Stimulated activated CD4-positive, alpha-beta T cell treated with anti-CD3 and anti-CD28 coated beads, TNF-alpha, amount 100 ng/mL, for 48 hours (primary cell): ENCODE measurements around the gene RPP40.
A peak's percentile ranks its signal among the peaks of the same experiment; 100 is the strongest.
"Not testable (repeated sequence)": the region's sequence is repeated elsewhere in the genome, so short reads cannot be mapped to it uniquely, and the experiment has no call there.

ENCODE experiments used
- DNase-seq, 3 donors: peaks; one replicate each; pipeline ENCODE4 v3.0.0-alpha.2; 2020; ENCODE audit warnings: low read depth in 3 of 3

Gene RPP40, protein sequence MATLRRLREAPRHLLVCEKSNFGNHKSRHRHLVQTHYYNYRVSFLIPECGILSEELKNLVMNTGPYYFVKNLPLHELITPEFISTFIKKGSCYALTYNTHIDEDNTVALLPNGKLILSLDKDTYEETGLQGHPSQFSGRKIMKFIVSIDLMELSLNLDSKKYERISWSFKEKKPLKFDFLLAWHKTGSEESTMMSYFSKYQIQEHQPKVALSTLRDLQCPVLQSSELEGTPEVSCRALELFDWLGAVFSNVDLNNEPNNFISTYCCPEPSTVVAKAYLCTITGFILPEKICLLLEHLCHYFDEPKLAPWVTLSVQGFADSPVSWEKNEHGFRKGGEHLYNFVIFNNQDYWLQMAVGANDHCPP

DNA sequence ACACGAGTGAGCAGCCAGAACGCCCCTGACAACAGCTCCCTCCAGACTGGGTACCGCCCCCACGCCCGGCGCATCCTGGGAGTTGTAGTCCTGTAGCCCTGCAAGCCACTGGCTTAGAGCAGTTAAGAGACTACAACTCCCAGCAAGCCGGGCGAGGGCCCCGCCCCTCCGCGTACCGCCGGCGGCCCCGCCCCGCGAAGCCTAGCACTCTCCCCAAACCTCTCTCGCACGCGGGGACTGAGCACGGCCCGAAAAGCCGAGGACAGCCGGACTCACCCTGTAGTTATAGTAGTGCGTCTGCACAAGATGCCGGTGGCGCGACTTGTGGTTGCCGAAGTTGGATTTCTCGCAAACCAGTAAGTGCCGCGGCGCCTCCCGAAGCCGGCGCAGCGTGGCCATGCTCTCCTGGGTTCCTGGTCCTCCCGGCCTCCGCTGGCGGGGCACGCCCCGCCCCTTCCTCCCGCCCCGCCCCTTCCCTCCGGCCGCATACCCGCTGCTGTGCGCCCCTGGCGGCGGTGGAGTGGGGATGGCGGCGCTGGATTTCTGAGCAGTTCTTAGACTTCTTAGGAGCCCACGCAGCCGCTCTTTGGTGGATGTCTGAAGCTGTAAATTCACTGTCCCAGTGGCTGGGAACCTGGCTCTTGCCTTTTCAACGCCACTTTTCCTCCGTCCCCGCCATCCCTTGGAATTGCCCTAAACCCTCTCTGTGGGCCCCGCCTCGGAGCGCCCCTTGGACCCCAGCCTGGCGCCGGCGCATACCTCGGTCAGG lies at the start of gene RPP40:
RPP40 (minus strand) TSS at position 434 of the 769 bp plus-strand sequence; CDS start at position 399, 35 bp downstream.
- peak; percentile 97 to 98 (median 98) for DNase-seq

DNA sequence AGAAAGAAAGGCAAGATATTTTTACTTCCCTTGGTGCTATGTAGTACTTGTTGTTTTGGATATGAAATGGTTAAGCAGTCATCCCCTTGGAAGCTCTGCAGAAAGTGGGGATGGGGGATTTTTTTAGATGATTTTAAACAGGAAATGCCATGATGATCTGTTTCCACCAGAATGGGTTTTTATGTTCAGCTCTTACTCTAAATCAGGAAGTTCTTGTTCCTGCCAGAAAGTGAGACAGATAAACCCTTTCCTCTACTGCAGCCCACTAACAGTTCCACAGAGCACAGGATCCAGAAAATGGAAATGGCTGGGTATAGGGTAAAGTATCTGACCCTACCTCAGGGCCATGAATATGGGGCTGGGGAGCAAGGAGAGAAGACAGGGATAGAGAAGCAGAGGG lies 49.2 kb upstream of the RPP40 start:
- no peak for DNase-seq

DNA sequence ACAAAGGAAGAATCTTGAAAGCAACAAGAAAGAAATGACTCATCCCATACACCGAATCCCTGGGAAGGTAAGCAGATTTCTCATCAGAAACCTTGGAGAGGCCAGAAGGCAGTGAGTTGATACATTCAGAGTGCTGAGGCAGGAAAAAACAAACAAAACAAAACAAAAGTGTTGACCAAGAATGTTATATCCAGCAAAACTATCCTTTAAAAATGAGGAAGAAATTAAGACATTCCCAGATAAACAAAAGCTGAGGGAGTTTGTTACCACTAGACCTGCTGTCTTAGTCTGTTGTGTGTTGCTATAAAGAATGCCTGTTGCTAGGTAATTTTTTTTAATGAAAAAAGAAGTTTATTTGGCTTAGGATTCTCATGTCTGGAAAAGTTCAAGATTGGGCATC lies 47.6 kb upstream of the RPP40 start:
- DNase-seq, result no peak

DNA sequence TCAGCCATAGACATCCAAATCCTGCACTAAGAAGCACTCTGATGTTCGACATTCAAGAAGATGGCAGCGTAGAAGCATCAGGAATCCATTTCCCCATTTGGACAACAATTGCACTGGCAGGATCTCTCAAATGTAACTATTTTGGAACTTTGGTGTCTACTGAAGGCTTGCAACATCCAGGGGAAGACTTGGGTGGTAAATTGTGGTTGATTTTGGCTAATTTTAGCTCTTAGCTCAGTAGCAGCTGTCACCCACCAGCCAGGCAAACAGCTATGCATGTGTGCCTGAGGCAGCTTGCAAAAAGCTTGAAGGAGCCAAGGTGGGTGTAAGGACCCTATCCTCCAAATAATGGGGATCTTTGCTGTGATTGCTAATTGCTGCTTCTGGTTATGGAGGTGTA lies 46.2 kb upstream of the RPP40 start:
- DNase-seq, result no peak

DNA sequence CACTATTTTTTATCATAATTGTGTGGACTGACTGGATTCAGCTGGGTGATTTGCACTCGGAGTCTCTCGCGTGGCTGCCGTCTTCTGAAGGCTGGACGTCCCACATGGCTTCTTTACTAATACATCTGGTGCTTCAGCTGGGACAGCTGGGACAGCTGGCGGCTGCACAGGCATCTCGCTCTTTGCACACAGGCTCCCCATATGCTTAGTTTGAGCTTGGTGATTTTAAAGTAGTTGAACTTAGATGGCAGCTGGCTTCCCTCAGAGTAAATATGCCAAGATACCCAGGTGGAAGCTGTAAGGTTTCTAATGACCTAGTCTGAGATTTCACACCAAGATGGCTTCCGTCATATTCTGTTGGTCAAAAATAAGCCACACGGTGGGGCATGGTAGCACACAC lies 42.6 kb upstream of the RPP40 start:
- no peak for DNase-seq

DNA sequence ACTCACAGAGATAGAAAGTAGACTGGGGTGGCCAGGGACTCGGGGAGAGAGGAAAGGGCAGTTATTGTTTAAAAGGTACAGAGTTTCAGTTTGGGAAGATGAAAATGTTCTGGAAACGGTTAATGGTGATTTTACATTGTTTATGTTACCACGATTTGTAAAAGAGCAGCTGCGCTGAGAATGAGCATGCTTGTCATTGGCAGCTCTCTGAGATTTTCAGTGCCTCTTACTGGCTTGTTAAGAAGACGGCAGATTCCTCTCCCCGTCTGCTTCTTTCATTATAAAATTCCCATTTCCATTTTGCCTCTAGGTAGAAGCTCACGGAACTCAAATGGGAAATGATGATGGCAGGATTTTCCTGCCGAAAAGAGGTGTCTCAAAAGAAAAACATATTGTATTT lies 41.6 kb upstream of the RPP40 start:
- DNase-seq, result no peak

DNA sequence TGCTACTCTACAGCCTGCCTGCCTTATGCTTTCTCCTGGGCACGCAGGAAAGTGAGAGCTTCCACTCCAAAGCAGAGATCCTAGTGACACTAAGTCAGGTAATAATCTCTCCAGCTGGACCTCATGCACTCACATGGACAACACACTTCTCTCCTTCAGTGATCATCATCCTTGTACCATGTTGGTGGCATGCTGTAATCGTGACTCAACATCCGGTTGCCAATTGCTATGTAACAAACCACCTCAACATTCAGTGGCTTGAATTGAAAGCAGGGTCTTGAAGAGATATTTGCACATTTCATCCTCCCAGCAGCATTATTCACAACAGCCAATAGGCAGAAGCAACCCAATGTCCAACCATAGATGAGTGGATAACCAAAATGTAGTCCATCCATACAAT lies 41.0 kb upstream of the RPP40 start:
- no peak for DNase-seq

DNA sequence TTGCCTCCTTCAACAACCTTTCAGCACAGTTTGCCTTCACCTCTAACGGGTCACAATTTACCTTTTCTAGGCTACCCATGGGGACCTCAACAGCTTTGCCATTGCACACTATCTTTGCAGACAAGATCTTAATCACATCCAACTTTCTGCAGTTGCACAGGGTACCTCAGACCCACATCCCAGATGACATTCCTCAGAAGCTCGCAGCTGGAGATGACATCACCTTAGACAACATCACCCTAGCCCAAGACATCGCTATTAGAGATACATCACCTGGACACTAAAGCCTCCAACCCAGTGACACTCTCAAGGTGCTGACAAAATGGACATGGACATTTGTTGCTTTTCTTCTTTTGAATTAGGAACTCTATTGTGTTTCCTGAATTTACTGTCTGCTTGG lies 38.6 kb upstream of the RPP40 start:
- no peak for DNase-seq

DNA sequence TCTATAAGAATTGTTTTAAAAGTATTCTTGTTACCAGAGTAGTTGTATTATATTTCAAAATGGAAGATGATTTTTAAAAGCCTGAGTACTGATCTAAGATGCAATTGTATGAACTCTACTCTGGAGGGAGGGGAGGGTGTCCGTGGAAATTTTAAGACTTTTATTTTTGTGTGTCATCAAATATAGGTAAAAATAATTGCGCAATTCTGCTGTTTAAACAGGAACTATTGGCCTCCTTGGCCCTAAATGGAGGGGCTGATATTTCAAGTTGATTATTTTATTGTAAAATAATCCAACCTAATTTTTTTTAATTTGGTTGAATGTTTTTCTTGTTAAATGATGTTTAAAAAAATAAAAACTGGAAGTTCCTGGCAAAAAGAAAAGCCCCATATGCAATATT lies 38.1 kb upstream of the RPP40 start:
- no peak for DNase-seq

DNA sequence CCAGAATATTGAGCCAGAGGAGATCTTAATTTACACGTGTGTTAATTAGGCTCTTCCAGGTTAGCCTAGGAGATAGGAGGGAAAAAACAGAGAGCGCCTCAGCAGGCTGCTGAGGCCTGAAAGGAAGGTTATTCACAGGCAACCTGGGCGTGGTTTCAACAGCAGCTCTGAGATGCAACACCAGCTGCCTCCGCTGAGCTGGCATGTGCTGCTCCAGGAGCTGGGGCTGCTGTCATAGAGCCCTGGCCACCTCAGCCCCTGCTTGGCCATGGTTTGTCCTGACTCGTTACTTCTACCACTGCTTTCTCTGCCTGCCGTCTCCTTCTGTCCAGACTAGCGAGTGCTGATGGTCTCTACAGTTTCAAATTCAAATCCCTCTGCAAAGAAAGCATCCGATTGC lies 32.4 kb upstream of the RPP40 start:
- no peak for DNase-seq

DNA sequence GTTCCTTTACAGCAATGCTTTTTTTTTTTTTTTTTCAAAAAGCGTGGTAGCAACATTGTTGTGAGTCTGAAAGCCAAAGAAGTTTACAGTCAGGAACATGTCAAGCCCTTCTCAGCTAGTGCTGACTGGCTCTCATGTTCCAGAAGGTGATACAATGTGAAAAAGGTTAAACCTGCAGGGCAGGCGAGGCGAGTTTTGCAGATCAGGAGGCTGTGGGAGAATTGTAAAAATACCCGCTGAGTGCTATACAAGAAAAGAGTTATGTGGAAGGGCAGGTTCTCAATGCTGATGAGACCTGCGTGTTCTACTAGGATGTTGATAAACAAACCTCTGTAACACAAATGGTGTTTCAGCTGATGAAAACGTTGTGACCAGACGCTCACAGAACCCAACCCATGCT lies 30.9 kb upstream of the RPP40 start:
- no peak for DNase-seq

DNA sequence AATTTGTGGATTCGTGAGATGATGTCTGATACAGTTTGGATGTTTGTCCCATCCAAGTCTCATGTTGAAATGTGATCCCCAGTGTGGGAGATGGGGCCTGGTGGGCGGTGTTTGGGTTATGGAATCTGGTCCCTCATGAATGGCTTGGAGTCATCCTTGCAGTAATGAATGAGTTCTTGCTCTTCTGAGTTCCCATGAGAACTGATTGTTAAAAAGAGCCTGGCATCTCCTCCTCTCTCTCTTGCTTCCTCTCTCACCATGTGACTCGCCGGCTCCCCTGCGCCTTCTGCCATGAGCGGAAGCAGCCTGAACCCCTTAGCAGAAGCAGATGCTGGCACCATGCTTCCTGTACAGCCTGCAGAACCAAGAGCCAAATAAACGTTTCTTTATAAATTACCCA lies 30.5 kb upstream of the RPP40 start:
- no peak for DNase-seq

DNA sequence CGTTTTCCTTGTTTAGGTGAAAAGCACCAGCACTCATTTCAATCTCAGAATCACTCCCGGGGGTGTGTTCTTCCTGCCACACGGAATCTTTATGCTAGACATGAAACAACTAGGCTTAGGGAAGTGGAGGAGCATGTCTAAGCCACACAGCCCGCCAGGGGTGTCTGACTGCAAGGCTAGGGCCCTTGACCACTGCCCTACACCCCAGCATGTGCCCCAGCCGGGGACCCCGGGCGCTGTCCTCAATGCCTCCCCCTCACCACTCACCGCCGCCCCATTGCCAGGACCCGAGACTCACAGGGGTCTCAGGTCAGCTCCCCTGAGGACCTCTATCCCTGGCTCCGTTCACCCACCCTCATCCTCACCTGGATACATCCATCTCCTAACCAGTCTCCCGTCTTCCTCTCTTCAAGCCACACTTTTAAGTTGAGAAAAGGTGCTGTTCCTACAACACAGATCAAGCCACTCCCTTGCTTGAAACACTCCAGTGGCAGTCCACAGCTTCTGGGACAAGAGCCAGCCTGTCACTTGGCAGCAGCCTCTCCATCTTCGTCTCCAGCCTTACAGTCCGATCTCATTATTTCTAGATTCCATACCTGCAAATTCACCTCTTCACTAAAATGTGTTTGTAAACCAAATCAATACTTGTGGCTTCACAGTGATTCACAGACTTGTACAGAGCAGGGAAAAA lies 29.5 kb upstream of the RPP40 start:
- not testable (repeated sequence) for DNase-seq

DNA sequence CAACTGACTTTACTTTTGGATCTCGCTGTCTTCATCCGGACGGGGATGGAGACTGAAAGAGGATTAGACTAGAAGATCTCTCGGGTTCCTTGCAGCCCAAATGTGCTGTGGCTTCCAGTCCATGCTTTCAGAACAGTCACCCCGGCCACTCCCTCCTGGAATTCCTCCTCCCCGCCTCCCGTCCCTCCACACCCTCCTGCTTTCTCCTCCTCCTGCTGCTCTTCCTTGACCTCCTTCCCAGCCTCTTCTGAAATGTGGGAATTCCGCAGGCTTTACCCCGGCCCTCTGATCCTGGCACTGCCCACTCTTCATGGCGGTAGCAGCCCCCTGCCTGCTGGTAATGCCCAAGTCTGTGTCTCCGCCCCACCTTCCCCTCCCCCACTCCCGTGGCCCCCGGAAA lies 28.9 kb upstream of the RPP40 start:
- not testable (repeated sequence) for DNase-seq

DNA sequence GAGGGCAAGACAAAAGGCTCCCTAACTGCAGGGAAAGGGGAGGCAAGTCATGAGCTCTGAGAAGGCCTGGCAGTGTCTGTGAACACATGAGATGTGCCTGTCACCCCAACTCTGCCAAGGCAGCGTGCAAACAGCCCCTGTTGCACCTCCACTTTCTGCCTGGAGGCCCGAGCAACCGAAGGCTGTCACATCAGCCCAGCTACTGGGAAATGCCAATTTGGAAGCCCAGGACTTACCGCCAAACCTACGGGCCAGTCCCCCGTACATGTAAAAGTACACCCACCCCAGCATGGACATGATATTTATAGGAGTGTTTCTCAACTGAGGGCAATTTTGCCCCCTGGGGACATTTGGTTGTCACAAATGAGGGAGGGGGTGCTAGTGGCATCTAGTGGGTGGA lies 27.3 kb upstream of the RPP40 start:
- DNase-seq, result no peak

DNA sequence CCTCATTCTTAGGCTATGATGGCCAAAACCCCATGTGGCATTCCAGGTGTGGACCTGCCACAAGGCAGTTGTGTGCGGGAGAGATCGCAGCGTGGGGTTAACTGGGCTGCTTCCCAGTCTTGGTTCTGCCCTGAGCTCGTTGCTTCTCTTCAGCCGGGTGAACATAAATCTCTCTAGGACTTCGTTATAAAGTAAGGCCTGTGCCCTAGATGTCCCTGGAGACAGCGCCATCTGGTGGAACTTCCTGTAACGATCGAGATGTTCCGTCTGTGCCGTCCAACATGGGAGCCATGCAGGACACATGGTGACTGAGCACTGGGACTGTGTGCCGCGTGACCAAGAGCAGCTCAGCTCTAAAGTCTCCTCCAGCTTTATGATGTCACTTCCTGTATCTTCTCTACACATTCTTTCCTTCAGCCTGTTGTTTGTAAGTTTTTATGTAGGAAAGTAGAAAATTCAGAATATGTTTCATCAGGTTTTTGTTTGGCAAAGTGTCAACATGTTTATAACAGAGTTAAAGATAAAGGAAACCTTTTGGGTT lies 26.8 kb upstream of the RPP40 start:
- peak; percentile 74 to 77 (median 76) for DNase-seq

DNA sequence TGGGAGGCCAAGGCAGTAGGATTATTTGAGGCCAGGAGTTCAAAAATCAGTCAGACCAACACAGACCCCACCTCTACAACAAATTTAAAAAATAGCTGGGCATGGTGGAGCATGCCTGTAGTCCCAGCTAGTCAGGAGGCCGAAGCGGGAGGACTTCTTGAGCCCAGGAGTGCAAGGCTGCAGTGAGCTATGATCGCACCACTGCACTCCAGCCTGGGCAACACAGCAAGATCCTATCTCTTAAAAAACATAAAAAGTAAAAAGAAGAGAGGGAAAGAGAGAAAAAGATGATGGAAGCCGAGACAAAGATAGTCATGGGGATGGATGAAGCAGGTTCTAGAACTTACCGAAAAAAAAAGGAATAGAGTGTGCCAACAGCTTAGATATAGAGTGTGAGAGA lies 25.8 kb upstream of the RPP40 start:
- no peak for DNase-seq

DNA sequence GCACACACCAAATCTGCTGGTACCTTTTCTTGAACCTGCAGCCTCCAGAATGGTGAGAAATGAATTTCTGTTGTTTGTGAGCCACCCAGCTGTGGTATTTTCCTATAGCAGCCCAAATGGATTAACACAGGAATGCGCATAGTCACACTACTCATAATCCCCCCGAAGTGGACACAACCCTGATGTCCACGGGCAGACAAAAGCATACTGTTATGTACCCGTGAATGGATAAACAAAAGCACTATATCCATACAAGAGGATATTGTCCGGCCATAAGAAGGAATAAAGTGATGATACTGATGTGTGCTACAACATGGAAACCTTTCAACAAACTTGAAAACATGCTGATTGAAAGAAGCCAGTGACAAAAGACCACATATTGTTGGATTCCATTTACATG lies 25.1 kb upstream of the RPP40 start:
- DNase-seq, result no peak

DNA sequence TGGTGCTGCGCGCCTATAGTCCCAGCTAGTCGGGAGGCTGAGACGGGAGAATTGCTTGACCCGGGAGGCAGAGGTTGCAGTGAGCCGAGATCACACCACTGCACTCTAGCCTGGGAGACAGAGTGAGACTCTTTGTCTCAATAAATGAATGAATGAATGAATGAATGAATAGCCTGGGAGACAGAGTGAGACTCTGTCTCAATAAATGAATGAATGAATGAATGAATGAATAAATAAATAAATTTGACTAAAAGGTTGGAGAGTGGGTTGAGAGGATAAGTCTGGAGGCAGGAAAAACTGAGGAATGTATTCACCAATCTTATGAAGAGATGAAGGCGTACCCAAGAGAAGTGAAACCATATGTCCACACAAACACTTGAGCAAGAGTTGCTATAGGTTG lies 24.5 kb upstream of the RPP40 start:
- no peak for DNase-seq

DNA sequence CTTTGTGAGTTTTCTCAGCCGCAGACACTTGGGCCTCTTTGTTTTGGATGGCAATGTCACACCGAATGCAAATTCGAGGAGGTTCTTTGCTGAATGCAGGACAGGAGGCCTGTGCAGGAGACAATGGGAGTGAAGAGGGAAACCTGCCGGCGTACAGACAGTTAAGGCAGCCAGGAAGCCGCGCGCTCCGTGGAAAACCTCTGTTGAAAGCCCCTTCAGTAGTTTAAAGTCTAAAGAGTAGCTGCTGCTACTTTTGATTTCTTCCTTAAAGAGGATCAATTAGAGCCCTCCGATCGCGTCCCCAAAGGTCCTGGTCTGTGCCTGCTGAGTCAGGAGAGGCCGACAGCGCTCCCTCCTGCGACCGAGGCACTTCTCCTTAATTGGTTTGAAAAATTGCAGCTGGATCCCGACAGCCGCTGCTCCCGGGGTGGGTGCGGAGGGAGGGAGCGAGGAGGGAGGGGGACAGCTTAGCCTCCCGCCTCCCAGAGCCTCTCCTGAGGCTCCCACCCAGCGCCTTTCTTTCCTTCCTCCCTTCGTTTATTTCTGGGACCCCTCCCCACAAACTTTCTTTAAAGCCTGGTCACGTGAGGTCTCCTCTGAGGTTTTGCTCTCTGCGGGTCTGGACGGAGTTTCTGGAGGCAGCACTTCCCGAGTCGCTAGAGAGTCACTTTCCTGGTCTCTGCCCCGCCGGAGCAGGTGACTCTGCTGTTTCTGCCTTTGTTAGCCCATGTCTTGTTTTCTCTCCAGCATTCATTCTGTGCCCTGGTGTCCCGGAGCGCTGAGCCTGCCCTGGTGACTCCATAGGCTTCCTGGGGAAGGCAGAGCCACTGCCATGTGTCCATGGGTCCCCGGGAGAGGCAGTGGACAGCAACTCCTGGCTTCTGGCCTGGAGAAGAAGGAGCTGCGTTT lies 22.3 kb upstream of the RPP40 start:
- no peak for DNase-seq

DNA sequence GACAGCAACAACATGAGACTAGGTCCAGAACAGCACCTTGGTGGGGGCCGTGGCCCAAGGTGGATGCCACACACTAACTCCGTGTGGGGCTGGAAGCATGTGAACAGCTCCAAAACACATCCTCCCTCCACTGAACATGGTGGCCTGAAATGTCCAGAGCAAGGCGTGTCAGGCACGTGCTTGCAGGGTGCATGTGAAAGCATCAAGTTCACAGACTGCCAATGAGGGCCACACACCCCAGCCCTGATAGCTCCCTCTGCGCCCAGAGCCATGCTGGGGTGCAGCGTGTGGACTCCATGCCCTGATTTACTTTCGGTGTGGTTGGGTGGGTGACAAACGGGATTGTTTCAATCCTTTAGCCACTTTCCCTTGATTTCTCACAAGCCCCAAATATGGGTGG lies 20.1 kb upstream of the RPP40 start:
- DNase-seq, result no peak
